ELF-1 (cell line): ENCODE data around the gene WSB1.
"Not testable (repeated sequence)": the region's sequence is repeated elsewhere in the genome, so short reads cannot be mapped to it uniquely, and the experiment has no call there.

Source experiments
- DNase-seq: peaks from one replicate; pipeline ENCODE4 v3.0.0-alpha.2; 2016; ENCODE audit warnings: low read depth, low spot score

WSB1 gene

GRCh38 chr17:27315796-27316465, 22.0 kb downstream of the WSB1 start:
- DNase-seq, result no peak

DNA sequence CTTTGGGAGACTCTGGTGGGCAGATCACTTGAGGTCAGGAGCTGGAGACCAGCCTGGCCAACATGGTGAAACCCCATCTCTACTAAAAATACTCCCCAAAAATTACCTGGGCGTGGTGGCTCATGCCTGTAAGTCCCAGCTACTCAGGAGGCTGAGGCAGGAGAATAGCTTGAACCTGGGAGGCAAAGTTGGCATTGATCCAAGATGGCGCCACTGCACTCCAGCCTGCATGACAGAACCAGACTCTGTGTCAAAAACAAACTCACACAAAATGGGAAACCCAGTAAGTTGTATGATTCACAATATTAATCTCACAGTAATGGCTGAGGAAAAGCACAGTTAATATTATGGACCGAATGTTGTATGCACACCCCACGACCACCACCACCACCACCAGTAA, 24.3 kb downstream of the WSB1 start:
- no peak for DNase-seq

- DNase-seq, result no peak
Observed at GRCh38 chr17:27318633-27319032, 24.7 kb downstream of the WSB1 start.

GRCh38 chr17:27319541-27320221, 25.8 kb downstream of the WSB1 start:
- DNase-seq, result no peak

DNA sequence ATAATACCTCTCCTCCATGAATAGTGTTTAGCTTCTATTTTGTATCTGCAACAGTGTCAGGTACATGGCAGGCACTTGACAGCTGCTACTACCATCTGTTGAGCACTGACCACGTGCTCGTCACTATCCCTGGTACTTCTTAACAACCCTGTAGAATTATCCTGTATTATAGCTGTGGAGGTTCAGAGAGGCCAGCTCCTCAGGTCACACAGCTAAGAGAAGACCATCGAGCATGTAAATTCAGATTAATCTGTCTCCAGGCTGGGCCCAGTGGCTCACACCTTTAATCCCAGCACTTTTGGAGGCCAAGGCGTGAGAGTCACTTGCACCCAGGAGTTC, 26.3 kb downstream of the WSB1 start:
- no peak for DNase-seq

GRCh38 chr17:27321372-27321771, 27.5 kb downstream of the WSB1 start:
- no peak for DNase-seq

- DNase-seq, result no peak
Observed at GRCh38 chr17:27322026-27322425, 28.1 kb downstream of the WSB1 start.

- DNase-seq, result no peak
Observed at GRCh38 chr17:27322690-27323508, 29.0 kb downstream of the WSB1 start.

DNA sequence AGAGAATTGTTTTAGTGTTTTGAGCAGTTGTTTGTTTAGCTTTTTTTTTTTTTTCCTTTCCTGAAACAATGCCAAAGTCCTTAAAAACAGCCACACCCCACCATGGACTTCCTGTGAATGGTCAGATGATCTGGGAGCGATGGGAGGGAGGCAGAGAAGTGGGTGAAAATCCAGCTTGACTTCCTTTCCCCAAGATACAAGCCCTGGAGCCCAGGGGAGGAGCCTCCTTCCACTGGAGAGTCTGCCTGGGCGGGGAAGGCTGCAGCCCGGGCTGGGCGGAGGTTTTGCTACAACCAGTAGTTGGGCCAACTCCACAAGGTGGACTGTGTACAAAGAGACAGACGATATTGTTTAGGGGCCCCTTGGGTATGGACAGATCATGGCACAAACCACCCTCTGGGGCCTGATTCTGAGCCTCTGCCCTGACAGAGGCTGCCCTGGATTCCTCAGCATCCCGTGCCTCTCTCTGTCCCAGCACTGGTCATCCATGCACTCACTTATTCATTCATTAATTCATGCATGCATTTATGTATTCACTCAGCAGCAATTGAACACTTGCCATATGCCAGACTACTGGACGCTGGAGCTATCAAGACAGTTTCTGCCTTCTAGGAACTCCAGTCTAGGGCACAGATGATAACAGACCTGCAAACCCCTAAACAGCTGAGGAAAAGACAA, 29.8 kb downstream of the WSB1 start:
- peak; percentile 60 for DNase-seq

DNA sequence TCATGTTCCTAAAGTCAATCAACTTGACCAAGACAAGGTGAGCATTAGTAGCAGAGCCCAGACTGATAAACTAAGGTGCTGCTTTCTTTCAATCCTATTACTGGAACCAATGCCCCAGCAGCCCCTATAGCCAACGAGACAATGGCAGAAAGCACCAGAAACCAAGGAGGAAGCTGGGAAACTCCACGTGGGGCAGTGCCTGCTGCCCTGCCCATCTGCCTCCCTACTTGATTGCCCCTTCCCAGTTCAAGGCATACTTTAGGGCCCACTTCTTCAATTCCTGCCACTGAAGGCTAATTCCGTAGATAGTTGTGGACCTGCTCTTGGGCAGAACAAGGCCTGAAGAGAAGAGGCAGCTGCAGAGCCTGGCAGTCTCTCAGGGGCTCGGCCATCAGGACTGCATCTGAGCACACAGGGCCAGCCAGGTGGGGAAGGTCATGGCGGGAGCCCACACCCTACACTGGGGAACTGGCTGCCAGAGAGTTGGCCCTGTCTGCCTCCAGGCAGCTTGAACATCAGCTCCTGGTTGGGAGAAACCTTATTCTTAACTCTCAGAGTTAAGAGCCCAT, 30.9 kb downstream of the WSB1 start:
- no peak for DNase-seq

- no peak for DNase-seq
Observed at GRCh38 chr17:27326051-27326450, 32.1 kb downstream of the WSB1 start.

DNA sequence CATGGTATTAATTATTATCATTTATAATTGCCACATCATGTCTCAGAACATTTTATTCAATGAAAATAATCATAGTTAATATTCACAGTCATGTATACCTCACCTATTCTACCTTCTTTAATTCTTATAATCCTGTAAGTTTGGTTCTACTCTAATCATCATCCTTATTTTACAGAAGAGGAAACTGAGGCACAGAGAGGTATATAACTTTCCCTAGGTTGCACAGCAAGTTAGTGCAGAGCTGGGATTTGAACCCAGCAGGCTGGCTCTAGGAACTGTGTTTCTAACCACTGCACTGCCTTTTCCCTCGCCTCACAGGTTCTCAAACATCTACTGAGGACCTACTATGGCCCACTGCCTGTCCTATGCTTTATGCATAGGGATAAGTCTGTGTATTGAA, 32.7 kb downstream of the WSB1 start:
- no peak for DNase-seq

GRCh38 chr17:27327397-27327796, 33.5 kb downstream of the WSB1 start:
- DNase-seq, result no peak

- DNase-seq, result no peak
Observed at GRCh38 chr17:27327871-27328270, 34.0 kb downstream of the WSB1 start.

- not testable (repeated sequence) for DNase-seq
Observed at GRCh38 chr17:27328686-27329085, 34.8 kb downstream of the WSB1 start.

DNA sequence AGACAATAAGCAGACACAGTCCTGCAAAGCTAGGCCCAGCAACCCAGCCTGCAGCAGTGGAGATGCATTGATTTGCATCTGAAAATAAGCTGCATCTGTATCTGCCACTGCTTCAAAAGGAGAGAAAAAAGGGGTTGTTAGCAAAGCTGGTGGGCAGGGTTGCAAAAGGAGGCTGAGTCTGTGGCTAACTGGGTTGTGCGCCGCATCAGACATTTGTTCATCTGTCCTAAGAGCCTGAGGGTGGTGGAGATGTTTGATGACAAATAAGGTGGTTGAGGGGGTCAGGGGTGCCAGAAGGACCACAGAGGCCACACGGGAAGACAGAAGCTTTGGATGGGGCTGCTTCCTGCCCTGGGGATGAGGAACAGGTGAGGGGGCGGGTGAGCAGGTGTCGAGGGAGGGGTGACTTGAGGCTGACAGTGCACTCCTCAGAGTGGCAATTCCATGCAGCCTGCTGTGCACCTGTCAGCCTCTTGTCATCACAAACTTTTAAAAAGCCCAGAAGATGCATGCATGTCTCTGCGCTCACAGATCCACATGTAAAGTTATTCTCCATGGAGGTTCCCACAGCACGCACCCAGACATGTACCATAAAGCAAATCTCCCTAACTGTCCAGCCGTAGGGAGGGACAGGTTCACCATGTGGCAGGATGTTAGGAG, 35.4 kb downstream of the WSB1 start:
- DNase-seq, result no peak

GRCh38 chr17:27332047-27332393, 38.1 kb downstream of the WSB1 start:
- no peak for DNase-seq

DNA sequence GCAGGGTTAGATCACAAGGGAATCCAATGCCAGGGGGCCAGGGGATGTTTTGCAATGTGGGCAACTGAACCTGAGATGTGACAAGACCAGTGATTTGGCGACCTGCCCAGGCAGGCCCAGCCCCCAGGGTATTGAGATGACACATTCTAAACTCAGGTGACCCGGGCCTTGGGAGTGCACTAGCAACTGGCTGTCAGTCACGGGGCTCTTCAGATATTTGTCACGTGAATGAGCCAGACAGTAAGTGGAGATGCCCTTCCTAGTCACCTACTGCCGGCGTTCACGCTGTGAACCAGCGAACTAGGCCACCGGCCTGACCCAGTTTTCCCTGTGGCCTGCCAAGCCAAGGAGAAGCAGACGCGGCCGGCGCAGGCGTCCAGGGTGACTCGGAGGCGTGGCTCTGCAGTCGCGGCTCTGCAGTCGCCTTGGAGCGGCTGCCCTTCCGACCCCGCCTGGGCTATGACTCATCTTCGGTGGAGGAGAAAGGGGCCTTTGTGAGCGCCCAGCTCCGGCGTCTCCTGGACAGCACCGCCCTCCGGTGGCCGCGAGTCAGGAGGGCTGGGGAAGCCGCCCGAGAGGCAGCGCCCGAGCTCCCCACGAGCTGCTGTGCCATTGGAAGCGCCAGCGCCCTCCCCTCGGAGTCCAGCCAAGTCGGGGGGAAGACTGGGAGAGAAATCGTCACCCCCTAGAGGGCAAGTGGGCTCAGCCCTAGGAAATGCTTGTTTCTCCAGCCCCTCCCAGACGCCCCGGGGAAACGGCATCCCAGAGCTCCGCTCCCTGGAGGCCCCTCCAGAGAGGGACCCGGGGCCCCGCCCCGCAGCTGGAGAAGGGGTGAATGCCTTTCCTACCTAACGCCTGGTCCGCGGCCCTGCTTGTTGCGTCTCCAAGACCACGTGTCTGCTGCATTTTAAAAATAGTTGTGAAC, 38.8 kb downstream of the WSB1 start:
- peak; percentile 99 for DNase-seq

DNA sequence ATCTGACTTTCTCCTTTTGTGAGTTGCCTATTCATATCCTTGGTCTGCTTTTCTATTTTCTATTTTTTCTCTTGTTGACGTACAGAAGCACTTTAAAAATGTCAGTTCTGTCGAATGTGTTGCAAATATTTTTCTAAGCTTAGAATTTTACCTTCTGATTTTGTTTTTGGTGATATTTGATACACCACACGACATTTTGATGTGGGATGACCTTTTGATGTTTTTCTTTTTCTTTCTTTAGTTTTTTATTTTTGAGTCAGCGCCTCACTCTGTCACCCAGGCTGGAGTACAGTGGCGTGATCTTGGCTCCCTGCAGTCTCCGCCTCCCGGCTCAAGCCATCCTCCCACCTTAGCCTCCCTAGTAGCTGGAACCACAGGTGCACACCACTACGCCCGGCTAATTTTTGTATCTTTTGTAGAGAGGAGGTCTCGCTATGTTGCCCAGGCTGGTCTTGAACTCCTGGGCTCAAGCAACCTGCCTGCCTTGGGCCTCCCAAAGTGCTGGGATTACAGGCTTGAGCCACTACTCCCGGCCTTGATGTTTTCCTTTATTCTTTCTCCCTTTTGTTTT, 39.6 kb downstream of the WSB1 start:
- no peak for DNase-seq

GRCh38 chr17:27336184-27336583, 42.3 kb downstream of the WSB1 start:
- DNase-seq, result no peak
